22Rv1 (cell line): Measurements from ENCODE around the gene ZNF385B.

ENCODE experiments used
- H3K27ac ChIP-seq: fragments of 450-650 bp; 2 replicates; pipeline ENCODE4 v1.5.1; 2017
- CTCF ChIP-seq: fragments of 450-650 bp; IDR thresholded peaks from 2 replicates; pipeline ENCODE4 v1.5.1; 2017; ENCODE audit warnings: mild to moderate bottlenecking
- ZFX ChIP-seq: fragments of 450-650 bp; IDR thresholded peaks from 2 replicates; pipeline ENCODE4 v1.6.1; 2017; ENCODE audit warnings: antibody characterized with exemption, borderline replicate concordance

ZNF385B gene

DNA sequence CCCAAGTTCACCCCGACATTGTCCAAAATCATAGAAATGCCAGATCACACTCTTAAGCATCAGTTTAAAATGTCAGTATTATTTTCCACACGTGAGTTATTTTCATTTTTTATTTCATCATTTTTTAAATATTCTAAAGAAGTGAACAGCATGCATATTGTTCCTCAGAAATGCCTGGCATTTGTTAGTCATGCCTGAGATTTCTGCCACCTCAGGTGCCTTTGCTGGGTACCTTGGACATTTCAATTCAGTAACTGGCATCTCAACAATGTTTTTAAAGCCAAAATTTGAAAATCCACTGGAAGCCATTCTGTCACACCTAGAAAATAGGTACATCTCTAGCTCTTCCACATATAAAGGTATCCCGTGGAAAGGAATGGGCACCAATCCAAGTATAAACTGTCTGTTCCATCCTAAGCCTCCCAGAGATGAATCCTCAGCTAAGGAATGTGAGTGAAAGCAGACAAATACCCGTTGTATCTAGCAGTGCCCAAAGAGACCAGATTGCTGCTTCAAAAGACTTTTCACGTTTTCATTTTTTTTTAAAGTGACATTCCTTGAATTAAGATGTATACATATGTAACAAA, 159.8 kb downstream of the ZNF385B start:
- TF ChIP-seq CTCF (no peak), ZFX (no peak)
- H3K27ac ChIP-seq, result no peak overlapping the region

GRCh38 chr2:179695486-179695885, 165.9 kb downstream of the ZNF385B start:
- H3K27ac ChIP-seq, result no peak overlapping the region
- no peak for TF ChIP-seq ZFX
- TF ChIP-seq CTCF, result no peak

GRCh38 chr2:179694963-179695362, 166.4 kb downstream of the ZNF385B start:
- H3K27ac ChIP-seq, result no peak overlapping the region
- TF ChIP-seq CTCF (no peak), ZFX (no peak)

DNA sequence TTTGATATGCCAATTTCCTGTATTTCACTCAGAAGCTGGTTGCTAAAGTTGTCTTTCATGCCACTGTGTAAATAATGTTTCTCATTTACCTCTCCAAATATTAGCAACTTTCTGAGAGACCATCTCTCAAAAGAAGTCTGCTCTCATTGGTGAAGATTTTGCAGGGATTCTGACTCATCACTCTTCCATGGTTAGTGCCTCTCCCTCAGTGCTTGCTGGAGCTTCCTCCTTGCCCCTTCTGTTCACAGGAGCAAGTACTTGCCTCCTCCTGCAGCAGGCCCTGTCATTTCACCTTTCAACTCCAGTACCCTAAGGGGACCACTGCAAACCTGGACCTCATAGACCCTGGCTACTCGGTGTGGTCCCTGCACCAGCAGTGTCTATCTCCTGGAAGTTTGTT, 168.8 kb downstream of the ZNF385B start:
- peak overlapping the region; percentile 9; the same call in 1 of the 2 replicates for H3K27ac ChIP-seq
- TF ChIP-seq ZFX, result no peak
- no peak for TF ChIP-seq CTCF

DNA sequence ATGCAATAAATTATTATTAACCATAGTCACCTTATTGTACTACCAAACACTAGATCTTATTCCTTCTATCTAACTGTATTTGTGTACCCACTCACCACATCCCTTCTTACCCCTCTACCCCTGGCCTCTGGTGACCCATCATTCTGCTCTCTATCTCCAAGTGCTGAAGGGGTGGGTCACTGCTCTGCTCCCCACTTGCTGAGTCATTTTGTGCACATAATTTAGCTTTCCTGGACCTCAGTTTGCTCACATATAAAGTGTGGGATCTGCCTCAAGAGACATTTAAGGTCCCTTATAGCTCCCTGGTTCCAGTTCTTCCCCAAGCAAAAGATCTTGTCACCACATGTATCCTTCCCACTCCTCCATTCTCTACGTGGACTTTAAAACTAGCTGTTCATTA, 169.4 kb downstream of the ZNF385B start:
- peak overlapping the region; percentile 9; the same call in 1 of the 2 replicates for H3K27ac ChIP-seq

DNA sequence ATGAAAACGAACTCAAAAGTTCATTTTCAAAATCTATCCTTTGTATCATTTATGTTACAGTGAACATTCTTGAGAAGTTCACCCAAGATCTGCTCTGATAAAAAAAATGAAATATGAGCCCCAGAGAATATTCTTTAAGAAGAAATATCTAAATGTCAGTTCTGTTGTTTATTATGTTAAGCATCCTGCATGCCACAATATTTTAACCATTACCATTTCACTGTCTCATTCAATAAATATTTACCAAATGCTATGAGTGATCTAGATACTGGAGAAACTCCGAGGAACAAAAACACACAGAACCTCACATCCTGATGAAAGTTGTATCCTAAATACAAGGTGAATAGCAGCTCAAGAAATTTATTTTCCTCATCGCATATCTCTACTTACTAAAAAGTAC, 170.2 kb downstream of the ZNF385B start:
- TF ChIP-seq ZFX (no peak), CTCF (no peak)
- H3K27ac ChIP-seq, result no peak overlapping the region

More for the DNA sequence above, 169.4 kb downstream of the ZNF385B start:
- TF ChIP-seq ZFX, result no peak
- TF ChIP-seq CTCF, result no peak

DNA sequence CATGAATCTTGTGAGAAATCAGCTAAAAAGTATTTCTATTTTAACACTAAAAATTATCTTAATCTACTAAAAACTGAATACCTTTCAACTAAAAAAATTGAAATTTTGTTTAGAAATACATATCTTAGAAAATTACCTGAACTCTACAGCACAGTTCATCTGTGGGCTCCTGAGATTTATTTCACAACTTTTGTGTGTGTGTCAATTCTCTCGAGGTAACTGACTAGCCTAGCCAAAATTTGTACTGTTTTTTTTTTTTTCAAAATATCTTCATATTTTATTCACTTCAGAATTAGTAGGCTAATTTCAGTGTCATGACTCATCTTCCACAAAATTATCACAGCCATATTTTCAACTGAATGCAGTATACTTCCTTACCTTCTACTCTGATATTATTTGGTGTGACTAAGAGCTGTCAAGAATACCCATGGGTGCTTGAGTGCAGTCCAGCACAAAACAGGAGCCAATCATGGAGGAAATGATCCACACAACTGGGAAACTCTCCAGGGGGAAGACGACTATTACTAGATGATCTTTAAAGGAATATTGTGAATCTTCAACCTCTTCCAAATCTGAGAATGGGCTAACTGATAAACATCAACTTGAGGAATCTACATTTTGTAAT, 174.6 kb downstream of the ZNF385B start:
- TF ChIP-seq ZFX, result no peak
- no peak for TF ChIP-seq CTCF
- H3K27ac ChIP-seq, result no peak overlapping the region
